GM21786 (cell line): ENCODE results near the gene CD40.

Experiments used
- ATAC-seq: cut with Tn5 transposase; IDR thresholded peaks from one replicate; pipeline ENCODE4 v1.9.1; 2021; ENCODE audit not compliant: unreplicated experiment

CD40 gene

DNA sequence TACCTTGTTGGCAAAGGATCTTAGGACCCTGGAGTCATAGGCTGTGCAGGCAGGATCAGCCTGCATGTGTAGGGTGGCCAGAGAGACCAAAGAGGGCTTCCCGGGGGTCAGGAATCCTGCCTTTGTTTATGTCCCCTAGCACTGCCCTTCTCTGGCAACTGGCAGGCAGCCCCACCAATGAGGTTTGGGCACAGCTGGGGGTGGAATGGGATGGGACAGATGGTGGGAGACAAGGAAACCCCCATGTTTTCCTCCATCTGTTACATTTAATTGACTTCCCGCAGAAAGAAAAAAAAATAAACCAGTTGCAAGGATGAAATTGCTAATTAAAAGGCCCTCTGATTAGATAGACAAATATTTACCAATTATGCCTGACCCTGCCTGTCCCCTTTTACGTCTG is 27.6 kb downstream of the CD40 start:
- no peak for ATAC-seq

- no peak for ATAC-seq
These were observed 30.4 kb downstream of the CD40 start for GRCh38 chr20:46148313-46149208.

GRCh38 chr20:46150943-46151342 is 32.8 kb downstream of the CD40 start:
- ATAC-seq: no peak

DNA sequence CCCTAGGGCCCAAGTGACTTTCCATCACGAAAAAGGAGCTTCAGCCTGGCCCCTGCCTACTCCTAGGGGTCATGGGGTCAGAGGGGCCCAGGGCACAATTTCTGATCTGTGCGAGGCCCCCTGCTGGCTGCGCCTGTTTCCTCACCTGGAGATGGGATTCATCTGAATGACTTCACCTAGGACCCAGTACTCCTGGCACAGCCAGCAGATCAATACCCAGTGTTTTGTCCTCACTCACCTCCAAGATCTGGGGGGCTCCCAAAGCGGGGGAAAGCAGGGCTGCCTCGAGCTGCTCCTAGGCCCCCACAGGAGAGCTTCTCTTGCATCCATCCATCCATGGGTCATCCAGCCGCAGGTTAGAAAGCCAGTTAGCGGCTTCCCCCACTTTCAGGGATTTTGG is 33.8 kb downstream of the CD40 start:
- no peak for ATAC-seq

GRCh38 chr20:46152824-46153586 is 34.9 kb downstream of the CD40 start:
- no peak for ATAC-seq

- ATAC-seq: no peak
These were observed 36.2 kb downstream of the CD40 start for GRCh38 chr20:46154305-46154704.

DNA sequence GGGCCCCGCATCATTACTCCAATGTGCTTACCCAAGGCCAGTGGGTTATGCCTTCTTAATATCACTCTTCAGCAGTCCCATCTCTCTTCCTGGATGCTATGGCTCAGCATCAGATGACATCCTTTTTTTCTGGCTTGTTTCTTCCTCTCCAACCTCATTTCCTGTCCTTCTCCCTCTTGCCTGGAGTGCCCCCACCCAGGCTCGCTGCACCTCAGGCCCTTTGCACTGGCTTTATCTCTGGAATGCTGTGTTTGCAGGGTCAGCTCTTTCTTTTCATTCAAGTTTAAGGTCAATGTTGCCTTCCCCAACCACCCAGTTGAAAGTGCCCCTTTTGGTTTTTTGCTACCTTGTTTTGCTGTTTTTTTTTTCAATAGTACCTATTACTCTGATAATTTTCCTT is 36.7 kb downstream of the CD40 start:
- ATAC-seq: no peak

GRCh38 chr20:46156065-46156464 is 38.0 kb downstream of the CD40 start:
- ATAC-seq: no peak

DNA sequence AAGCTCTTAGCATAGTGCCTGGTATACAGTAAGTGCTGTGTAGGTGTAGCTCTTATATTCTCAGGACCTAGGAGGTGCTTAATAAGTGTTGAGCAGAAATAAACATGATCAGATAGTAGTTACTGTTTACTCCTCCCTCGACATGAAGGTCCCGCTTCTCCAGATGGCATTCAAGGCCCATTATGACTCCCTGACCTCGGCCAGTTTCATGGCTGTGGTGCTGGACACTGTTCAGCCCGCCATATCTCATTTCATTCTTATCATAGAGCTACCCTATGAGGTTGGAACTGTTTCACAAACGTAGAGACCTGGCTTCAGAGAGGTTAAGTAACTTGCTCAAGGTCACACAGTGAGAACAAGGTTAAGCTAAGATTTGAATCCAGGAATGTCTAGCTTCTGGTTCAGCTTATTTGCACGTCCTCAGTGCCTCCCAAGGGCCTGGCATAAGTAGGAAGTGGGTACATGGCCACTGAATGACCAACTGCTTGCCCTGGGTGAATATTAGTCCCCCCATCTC is 39.0 kb downstream of the CD40 start:
- ATAC-seq: no peak

- ATAC-seq: no peak
These were observed 39.5 kb downstream of the CD40 start for GRCh38 chr20:46157625-46158024.

GRCh38 chr20:46158476-46158987 is 40.4 kb downstream of the CD40 start:
- no peak for ATAC-seq

GRCh38 chr20:46159101-46159897 is 41.2 kb downstream of the CD40 start:
- no peak for ATAC-seq

DNA sequence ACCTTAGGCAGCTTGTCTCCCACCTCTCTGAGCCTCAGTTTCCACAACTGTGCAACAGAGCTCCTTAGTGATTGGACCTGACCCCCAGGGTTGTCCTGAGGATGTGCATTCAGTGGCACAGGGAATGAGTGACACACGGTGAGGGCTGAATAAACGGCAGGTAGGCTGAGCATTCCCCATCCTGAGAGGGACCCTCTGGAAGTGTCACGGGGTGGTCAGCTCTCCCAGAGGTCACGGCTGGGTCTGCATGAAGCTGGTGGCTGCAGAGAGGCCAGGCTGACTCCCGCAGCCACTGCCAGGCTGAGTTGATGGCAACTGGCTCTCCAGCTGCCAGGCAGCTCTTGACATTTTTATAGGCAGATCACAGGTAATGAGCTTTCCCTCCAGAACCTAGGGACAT is 42.5 kb downstream of the CD40 start:
- ATAC-seq: no peak

DNA sequence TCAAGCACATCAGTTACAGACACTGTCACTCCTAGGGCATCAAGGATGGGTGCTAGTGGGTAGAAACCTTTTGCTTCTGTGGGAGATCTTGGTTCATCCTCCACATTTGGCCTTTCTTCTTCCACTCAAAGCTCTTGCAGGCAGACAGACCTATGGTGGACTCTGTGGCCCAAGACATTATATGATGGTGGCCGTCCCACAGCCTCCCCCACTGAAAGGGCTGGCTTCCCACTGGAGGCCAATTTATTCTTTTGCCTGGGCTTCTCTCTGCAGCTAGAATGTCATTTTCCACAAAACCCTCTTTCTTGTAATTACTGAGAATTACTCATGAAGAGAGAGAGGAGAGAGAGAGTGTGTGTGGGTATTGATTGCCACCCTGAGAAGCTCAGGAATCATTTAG is 43.8 kb downstream of the CD40 start:
- ATAC-seq: no peak

DNA sequence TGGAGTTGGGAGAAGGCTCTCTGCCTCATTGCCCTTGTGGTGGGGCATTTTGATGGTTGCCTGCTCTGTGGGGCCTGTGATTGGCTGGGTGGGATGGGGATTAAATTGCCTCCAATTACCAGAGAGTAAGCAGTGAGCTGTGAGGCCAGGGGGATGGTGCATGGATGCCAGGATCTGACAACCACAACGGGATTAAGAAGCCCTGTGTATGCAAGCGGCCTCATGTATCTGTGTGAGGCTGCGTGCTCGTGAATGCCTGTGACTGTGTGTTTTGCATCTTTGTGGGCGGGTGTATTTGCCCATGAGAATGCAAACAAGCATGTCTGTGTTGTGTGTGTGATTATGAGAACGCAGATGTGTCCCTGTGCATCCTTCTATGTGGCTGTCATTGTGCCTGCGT is 46.1 kb downstream of the CD40 start:
- no peak for ATAC-seq

DNA sequence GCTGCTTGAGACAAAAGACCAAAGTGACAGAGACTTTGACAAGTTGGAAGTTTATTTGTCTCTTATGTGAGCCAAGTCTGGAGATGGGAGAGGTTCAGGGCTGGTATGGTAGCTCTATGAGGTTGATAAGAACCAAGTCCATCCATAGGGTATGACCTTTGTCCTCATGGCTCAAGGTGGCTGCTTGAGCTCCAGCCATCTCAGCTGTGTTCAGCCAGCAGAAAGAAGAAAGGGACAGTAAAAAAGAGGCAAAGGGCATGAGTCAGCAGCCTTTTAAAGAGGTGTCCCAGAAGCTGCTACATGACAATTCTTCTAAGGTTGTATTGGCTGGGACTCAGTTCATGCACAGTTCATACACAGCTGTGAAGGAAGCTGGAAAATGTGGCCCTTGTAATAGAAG is 49.0 kb downstream of the CD40 start:
- no peak for ATAC-seq

DNA sequence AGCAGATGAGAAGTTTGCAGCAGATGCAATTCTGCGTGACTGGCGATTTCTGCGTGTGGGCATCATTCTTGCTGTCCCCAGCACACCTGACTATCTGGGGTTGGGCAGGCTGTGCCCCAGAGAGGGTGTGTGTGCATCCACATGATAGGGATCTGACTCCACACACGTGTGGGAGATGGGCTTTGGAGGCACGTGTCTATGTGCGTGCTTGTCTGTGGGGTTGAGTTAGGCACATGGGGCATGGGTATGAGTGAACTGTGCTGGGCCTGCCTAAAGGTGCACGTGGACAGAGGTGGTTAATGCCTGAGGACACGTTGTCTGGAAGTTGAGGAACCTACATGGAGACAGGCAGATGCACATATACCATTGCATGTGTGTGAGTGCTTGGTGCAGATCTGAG is 50.3 kb downstream of the CD40 start:
- ATAC-seq: no peak

DNA sequence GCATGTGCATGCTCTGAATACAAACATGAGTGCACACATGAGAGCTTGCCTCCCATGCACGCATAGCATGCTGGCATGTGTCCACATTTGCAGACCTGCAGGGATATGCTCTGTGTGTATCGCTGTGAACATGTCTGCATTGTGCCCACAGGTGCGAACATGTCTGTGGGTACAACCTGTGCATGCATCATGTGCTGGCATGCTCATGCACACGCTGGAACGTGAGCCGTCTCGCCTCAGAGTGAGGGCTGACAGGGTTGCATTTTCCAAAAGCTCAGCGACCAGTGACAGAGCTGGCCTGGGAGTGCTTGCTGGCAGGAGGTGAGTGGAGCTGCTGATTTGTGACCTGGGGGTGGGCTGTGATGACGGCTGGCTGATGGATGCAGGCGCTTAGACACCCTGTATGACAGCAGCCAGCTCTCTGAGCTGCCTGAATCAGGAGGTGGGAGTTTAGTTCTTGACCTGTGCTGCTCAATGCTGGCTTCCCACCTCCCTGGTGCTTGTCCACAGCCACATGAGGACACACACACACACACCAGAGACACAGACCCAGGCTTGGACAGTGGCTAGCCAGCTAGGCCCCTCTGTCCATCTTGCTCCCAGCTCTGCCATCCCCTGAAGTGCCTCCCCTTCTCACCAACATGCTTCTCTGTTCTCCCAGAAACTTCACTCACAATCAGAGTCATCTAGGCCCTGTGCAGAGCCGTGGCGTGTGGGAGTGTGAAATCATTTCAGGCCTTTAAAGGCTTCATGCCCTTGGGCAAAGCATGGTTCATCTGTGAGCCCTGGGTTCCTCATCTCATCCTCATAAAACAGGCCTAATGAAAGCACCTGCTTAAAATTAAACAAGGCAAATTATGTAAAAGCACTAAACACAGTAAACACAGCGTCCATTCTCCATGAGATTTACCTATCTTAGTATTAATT is 51.4 kb downstream of the CD40 start:
- no peak for ATAC-seq

DNA sequence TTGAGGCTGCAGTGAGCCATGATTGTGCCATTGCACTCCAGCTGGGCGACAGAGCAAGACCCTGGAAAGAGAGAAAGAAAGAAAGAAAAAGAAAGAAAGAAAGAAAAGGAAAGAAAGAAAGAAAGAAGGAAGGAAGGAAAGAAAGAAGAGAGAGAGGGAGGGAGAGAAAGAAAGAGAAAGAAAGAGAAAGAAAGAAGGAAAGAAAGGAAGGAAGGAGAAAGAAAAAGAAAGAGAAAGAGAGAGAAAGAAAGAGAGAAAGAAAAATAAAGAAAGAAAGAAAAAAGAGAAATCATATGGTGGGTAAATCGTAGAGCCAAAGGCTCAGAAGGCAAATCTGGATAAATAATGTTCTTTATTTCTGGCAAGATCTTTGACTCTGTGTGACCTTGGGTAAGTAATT is 53.4 kb downstream of the CD40 start:
- no peak for ATAC-seq

DNA sequence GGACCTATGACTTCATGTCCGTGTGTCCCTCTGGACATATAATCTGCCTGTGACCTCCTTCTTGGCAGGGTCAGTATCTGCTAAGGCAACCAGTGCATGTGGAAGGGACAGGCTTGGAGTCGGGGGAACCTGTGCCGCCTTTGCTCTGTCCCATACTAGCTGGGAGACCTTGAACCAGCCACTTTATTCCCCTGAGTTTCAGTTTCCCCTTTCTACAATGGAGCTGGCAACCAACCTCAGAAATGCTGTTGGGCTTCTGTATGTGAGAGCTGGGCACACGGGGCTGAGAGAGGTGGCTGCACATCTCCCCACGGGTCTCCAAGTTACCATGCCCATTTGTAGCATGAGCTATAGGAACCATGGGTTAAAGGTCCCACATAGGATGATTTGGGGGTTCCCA is 53.8 kb downstream of the CD40 start:
- no peak for ATAC-seq
